Dermis microvascular lymphatic vessel endothelial cell (primary cell): Measurements from ENCODE around the gene BORA. TPM values are rescaled to one million over a fixed set of nuclear protein-coding genes. Genes with fewer than 3 reads are reported as not detected.
"Not testable (repeated sequence)": the region's sequence is repeated elsewhere in the genome, so short reads cannot be mapped to it uniquely, and the experiment has no call there.

ENCODE experiments used
- DNase-seq, 2 donors: peaks; one replicate each; pipeline versions ENCODE4 v3.0.0 to v3.0.0-alpha.2; 2010; ENCODE audit warnings: low read depth in 2 of 2
- total RNA-seq: library from RNA; depleted of rRNA; stranded (reverse); fragments of >200 nt; gene quantifications from 2 replicates; pipeline ENCODE4 v1.2.1, GENCODE V29; 2014

The BORA gene
- total RNA-seq, 1 donor from 2014 or later = 6.2 TPM

DNA sequence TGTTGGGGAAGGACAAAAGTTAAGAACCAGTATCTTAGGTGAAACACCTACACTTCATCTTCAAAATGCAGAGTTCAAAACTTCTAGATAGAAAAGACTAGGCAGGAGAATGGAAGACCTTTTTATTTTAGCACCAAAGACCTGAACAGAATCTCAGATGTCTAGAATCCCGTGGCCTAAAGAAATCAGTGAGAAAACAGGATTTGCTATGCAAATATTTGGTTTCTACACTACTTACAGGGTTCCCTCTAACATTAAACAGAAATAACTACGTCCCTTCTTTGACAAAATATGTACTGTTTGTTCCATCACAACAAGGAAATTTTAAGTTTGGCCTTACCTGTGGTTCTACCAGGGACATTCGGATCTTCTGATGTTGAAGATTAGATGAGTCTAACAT, 32.5 kb downstream of the BORA start:
- no peak for DNase-seq

DNA sequence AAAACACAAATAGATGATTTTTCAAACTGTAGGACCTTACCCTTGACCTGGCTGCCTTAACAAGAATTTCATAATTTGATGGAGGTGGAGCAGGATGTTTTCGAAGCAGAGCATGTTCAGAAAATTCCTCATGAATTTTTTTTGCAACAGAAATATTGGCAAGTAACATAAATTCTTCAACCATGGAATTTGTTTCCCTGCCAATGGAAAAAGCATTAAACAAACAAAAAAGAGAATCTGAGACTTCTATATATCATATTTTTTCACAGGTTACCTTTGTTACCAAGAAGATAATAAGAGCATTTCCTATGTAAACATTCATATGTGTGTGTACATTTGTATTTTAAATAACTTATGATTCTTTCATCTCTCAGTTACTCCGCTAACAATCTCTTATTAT, 35.7 kb downstream of the BORA start:
- DNase-seq = peak; percentile 2 to 60

DNA sequence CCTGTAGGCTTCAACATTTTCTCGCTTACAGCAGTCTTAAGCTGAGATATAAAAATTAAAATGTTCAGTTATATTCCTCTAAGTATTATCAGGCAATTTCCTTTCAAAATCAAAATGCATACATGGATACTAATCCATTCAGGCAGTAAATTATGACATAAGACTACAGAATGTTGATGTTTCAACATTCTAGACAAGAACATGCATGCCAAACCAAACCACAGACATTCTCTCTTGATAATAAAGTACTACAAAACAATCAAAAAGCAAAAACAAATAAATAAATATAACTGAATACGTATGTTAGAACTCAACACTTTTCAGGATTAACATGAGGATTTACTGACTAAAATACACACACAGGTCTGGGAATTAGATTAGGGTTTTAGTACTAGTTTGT, 46.3 kb downstream of the BORA start:
- DNase-seq = no peak

DNA sequence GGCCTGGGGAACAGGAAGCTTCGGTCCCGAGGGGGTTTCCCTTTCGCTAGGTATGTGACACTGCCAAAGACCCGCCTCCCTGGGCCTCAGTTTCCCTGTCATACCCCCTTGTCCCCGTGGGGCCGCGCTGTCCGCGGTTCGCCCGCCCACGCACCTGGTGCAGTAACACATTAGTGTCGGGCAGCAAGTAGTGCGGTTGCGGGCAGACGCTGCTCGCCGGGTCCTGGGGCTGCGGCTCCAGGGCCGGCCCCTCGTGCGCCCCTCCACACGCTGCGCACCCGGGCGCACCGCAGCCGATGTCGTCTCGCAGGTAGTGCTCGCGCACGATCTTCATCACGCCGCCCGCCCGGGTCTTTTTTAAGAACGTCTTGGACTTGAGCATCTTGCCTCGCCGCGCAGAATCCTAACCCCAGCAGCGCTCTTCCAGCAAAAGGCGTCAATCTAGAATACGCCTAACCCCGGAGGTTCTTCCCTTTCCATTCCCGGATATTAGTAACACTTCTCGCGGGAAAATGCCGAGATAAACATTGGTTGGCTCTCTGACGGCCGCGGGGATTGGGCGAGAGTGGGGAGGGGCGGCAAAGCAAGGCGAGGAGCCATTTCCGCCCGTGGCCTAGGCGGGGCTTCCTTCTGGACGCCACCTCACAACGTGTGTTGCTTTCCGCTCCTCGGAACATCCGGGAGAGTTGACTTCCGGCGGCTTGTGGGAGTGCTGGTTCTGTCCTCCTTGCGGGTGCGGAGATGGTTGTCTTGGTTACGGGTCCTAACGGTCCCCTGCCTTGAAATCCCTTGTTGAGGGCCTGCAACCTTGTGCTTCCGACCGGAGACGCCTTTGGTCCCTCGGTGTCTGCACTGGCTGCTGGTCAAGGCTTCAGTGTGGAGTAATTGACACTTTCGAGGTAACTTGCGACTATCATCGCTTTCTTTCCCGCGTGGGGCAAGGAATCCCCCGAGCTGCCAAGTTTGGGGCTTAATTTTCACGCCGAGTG, 54.0 kb downstream of the BORA start, which contains the start of the genes DIS3 and PIBF1:
Gene DIS3, minus strand, starts transcription at position 450 of the 989 bp plus-strand sequence. Its CDS starts 68 bp downstream, at position 382.
Gene PIBF1, plus strand, starts transcription at position 683 of the 989 bp plus-strand sequence. CDS start 1,337 bp downstream, outside the sequence.
- DNase-seq = peak; percentile 92 to 98

DNA sequence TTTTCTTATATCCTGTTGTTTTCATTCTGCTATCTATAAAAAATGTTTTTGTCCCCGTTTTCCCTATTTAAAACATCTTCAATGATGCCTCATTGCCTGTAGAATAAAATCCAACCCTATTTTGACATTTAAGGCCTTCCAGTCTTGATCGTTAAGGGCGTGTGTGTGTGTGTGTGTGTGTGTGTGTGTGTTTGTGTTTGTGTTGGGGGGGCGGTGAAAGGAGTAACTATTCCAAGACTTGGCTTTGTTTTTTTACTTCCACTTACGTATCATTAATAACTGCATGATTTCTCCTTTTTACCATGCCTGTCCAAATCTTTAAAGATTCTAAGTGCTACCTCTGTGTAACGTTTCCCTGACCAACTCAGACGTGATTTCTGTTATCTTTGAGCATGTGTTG, 55.0 kb downstream of the BORA start:
- DNase-seq = peak; percentile 7 to 44

DNA sequence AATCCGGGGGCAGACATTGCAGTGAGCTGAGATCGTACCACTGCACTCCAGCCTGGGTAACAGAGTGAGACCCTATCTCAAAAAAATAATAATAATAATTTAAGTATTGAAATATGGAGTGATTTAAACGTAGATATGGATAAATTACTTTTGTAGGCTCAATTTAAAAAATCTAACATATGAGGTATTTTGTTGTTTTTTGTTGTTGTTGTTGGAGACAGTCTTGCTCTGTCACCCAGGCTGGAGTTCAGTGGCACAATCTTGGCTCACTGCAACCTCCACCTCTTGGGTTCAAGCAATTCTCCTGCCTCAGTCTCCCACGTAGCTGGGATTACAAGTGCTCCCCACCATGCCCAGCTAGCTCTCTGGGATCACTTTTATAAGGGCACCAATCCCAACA, 57.0 kb downstream of the BORA start:
- DNase-seq = not testable (repeated sequence)

DNA sequence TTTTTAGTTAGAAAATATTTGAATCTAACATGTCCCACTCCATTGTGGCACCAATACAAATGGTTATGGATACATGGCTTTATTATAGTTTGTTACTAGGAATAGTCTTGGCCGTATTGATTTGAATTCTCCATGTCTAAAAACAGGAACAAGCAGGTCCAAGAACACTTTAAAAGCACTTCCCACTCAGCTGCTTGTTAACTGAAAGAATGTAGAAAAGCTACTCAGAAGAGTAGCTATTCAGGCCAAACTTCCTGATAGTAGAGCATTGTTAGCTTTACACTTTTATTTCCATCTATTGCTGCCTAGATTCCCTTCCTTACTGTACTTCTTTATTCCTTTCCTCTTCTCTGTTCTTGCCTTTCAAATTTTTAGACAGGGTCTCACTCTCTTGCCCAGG, 61.1 kb downstream of the BORA start:
- DNase-seq = no peak

DNA sequence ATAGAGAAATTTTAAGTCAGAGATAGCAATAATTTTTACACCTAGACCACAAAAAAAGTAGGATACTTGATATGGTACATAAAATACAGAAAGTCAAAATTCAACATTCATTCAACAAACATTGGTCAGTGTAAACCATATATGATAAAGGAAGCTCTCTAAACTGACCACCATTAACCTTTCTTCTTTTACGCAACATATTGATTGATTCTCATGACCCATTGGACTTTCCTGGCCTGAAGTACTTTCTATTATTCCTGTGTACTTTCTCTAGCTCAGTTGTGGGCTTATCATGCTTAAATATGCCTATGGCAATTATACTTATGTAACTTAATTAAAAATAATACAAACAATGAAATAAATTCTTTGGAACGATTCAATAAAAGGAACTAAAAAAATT, 64.9 kb downstream of the BORA start:
- no peak for DNase-seq

DNA sequence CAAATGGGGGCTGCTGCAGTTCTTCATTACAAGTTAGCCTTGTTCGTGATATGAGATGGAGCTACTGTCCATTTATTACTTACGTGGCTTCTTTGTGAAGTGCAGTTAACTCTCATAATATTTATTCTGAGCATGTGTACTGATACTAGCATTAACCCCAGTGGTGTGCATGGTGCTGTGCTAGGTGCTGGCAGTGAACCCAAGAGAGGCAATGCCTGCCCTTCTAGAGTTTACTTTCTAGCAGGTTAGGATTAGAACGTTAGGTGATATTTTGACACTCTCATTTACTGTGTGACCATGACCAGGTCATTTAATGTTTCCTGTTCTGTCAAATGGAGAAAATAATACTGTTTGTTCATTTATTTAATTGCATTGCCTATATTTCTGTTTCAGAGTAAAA, 71.1 kb downstream of the BORA start:
- DNase-seq = no peak

DNA sequence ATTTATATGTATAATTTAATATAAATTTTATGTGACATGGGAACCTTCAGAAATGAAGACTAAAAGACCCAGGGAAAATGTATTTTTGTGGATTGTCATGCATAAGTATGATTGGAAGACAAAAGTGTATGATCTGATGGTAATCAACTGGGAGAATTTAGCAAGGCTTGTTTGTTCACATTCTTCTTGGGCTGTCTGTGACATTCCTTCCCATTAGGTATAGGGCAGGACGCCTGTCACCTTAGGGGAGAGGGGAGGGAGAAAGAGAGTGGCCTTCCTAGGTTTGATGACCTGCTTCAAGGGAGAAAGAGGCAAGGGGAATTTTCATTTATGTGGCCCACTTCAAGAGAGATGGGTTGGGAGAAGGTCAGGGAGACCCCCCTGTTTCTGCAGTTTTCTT, 76.6 kb downstream of the BORA start:
- DNase-seq = no peak

Other genes starting within 250 kb of the BORA start
- gene MZT1, start 294 bp upstream of the BORA start, total RNA-seq = 9.4 and 12.7 TPM in 2 replicates
- gene DIS3, start 54.0 kb downstream of the BORA start, total RNA-seq = 23.1 and 24.8 TPM in 2 replicates
- 6.7 and 11.8 TPM in 2 replicates for gene PIBF1, start 54.2 kb downstream of the BORA start, total RNA-seq